Activated CD4-positive, alpha-beta memory T cell treated with anti-CD3 and anti-CD28 coated beads, Interleukin-2, amount 10 ng/mL, durations not matched to agents 7 days and 5 days (primary cell): Measurements from ENCODE around the gene GSTT4. TPM values are rescaled to one million over a fixed set of nuclear protein-coding genes. Genes with fewer than 3 reads are reported as not detected.
"Not testable (repeated sequence)": the region's sequence is repeated elsewhere in the genome, so short reads cannot be mapped to it uniquely, and the experiment has no call there.

Experiments used
- CTCF ChIA-PET: fragments of 350-600 bp; sonication (Branson Sonifier 250); formaldehyde crosslinking; loops from one replicate; lab custom pipeline; 2021; ENCODE audit warnings: antibody characterized with exemption, inconsistent platforms; lab: Charles Lee
- POLR2A ChIA-PET: fragments of 350-600 bp; sonication (Branson Sonifier 250); formaldehyde crosslinking; loops from one replicate; lab custom pipeline; 2021; ENCODE audit warnings: antibody characterized with exemption; lab: Charles Lee
- DNase-seq: peaks from one replicate; pipeline ENCODE4 v3.0.0-alpha.2; 2020
- H3K27ac Mint-ChIP-seq: one replicate; pipeline ENCODE4 v1.8.0; 2021; ENCODE audit warnings: mild to moderate bottlenecking, mixed read lengths
- H3K27me3 Mint-ChIP-seq: one replicate; pipeline ENCODE4 v1.8.0; 2021; ENCODE audit warnings: mixed read lengths
- H3K36me3 Mint-ChIP-seq: one replicate; pipeline ENCODE4 v1.8.0; 2021; ENCODE audit warnings: low read depth, mixed read lengths
- H3K4me1 Mint-ChIP-seq: one replicate; pipeline ENCODE4 v1.8.0; 2021; ENCODE audit warnings: mixed read lengths
- H3K4me3 Mint-ChIP-seq: one replicate; pipeline ENCODE4 v1.8.0; 2021; ENCODE audit warnings: mild to moderate bottlenecking, mixed read lengths
- H3K9me3 Mint-ChIP-seq: one replicate; pipeline ENCODE4 v1.8.0; 2021; ENCODE audit warnings: mixed read lengths
- total RNA-seq, 2 experiments: library from RNA; stranded (reverse); gene quantifications; one replicate each; pipeline ENCODE4 v1.2.3, GENCODE V29; 2021

The GSTT4 gene
- total RNA-seq, 2 experiments from 2014 or later: not detected

DNA sequence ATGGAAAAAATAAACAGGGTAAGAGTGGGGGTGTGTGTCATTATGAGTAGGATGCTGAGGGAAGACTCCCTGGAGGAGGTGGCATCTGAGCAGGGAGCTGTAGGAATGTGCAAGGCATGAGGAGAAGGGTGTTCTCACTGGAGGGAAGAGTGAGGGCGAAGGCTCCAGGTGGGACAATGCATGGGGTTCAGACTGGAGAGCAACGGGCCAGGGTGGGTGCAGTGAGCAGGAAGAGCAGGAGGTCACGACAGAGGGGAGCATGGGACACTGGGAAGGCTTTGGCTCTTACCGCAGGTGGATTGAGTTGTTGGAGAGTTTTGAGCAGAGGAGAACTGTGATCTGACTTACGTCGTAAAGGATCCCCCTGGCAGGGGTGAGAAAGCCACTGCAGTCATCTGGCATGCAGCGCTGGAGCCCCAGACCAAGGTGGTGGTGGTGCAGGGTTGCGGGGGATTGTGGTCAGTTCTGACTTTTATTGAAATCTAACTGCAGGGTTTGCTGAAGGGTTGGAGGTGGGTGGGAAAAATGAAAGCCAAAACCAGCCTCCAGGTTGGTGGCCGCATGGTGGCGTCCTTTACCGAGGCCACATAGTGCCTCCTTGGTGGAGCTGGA lies 52.4 kb downstream of the GSTT4 start:
- H3K27me3 Mint-ChIP-seq, H3K9me3 Mint-ChIP-seq, H3K4me3 Mint-ChIP-seq, DNase-seq, H3K4me1 Mint-ChIP-seq, H3K27ac Mint-ChIP-seq, CTCF ChIA-PET, POLR2A ChIA-PET, H3K36me3 Mint-ChIP-seq: not testable (repeated sequence)

DNA sequence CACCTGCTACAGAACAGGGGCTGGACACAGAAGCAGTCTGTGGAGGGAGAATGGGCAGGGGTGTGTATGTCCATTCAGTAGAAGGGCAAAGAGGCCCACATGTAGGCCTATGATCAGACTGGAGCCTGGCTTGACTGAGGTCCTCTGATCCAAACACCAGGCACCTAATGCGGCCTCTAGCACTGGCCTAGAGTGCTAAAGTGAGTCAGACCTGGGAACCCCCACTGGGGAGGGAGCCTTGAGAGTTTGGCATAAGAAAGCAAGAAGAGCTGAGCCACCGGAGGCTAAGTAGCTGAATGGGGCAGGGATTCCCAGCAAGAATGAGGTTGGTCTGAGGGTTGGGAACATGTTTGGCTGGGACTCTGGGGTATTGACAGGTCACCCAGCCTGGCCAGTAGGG lies 53.9 kb downstream of the GSTT4 start:
- CTCF ChIA-PET, H3K9me3 Mint-ChIP-seq, H3K27me3 Mint-ChIP-seq, DNase-seq, H3K4me1 Mint-ChIP-seq, H3K4me3 Mint-ChIP-seq, H3K27ac Mint-ChIP-seq, POLR2A ChIA-PET, H3K36me3 Mint-ChIP-seq: not testable (repeated sequence)

GRCh38 chr22:23949764-23950163 lies 55.5 kb downstream of the GSTT4 start:
- POLR2A ChIA-PET, H3K36me3 Mint-ChIP-seq, DNase-seq, H3K4me1 Mint-ChIP-seq, CTCF ChIA-PET, H3K27ac Mint-ChIP-seq, H3K4me3 Mint-ChIP-seq, H3K9me3 Mint-ChIP-seq, H3K27me3 Mint-ChIP-seq: not testable (repeated sequence)

Other genes starting within 250 kb of the GSTT4 start
- gene C22orf15, start 242.5 kb downstream of the GSTT4 start, total RNA-seq: 1 to 10 TPM in 1 of 2 experiments, under 1 TPM in 1; 0.60 to 1.1 TPM
- 10 to 100 TPM; 62.4 to 63.2 TPM for gene CHCHD10, start 237.5 kb downstream of the GSTT4 start, total RNA-seq
- gene MMP11, start 232.6 kb downstream of the GSTT4 start, total RNA-seq: under 1 TPM; 0.20 to 0.28 TPM
- 10 to 100 TPM; 65.6 to 66.9 TPM for gene SMARCB1, start 218.5 kb downstream of the GSTT4 start, total RNA-seq
- gene DERL3, start 166.4 kb downstream of the GSTT4 start, total RNA-seq: 1 to 10 TPM; 7.8 to 8.3 TPM
- gene SLC2A11, start 147.6 kb downstream of the GSTT4 start, total RNA-seq: 1 to 10 TPM; 6.5 TPM
- 100 to 1,000 TPM; 836 to 882 TPM for gene MIF, start 111.1 kb downstream of the GSTT4 start, total RNA-seq
- gene GSTT2B, start 44.3 kb downstream of the GSTT4 start, total RNA-seq: not detected
- 1 to 10 TPM; 2.2 to 2.3 TPM for gene DDTL, start 38.6 kb downstream of the GSTT4 start, total RNA-seq
- 100 to 1,000 TPM; 116 to 119 TPM for gene DDT, start 31.0 kb downstream of the GSTT4 start, total RNA-seq
- gene GSTT2, start 25.3 kb downstream of the GSTT4 start, total RNA-seq: not detected
- 100 to 1,000 TPM; 100 to 102 TPM for gene CABIN1, start 5.9 kb upstream of the GSTT4 start, total RNA-seq
- under 1 TPM; 0.23 to 0.63 TPM for gene SUSD2, start 176.0 kb upstream of the GSTT4 start, total RNA-seq
- gene GGT5, start 239.6 kb upstream of the GSTT4 start, total RNA-seq: not detected